Measurements from ENCODE around the gene SRM.
"Not testable (repeated sequence)": the region's sequence is repeated elsewhere in the genome, so short reads cannot be mapped to it uniquely, and the experiment has no call there.

Gene SRM

DNA sequence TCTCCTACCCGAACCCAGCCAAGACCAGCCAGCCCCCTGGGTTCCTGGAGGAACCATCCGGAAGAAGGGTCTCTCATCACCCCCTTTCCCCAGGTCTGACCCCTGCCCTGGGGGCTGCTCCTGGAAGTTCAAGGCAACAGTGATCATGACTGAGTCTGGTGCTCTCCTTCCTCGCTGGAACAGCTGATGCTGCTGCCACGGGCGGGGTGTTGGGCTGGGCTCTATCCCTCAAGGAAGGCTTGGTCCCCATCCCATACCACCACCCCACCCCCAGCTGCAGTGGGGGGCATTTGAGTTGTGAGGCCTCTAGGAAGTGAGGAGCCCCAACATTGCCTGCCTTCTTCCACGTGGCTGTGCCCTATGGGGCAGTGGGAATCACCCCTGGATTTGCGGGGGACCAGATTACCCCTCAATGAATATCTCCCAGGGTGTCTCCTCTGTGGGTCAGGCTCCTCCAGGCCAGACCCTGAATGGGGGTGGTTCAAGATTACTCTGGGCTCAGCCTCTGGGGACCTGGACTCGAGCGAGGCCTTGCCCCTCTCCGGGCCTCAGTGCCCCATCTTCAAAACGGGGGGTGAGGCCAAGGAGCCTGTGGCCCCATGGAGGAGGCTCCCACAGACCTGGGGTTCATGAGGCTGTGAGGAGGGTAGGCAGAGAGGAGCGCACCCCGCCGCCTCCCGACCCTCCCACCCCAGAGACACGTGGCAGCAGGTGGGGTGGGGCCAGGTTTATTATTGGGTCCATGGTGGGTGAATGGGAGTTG lies 15.6 kb downstream of the SRM start:
- DNase-seq: no peak

- DNase-seq: no peak
These were observed 16.6 kb downstream of the SRM start for GRCh38 chr1:11042995-11043874.

- DNase-seq: no peak
These were observed 17.8 kb downstream of the SRM start for GRCh38 chr1:11042065-11042464.

DNA sequence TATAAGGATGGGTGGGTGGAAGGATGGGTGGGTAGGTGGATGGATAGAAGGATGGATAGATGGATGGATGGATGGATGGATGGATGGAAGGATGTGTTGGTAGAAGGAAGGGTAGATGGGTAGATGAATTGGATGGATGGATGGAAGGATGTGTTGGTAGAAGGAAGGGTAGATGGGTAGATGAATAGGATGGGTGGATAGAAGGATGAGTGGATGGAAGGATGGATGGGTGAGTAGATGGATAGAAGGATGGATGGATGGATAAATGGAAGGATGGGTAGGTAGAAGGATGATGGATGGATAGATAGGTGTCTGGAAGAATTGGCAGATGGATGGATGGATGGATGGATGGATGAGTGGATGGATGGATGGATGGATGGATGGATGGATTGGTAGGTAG lies 18.8 kb downstream of the SRM start:
- no peak for DNase-seq

GRCh38 chr1:11040105-11040429 lies 19.8 kb downstream of the SRM start:
- not testable (repeated sequence) for DNase-seq

- DNase-seq: no peak
These were observed 20.3 kb downstream of the SRM start for GRCh38 chr1:11039351-11040104.

GRCh38 chr1:11037740-11038182 lies 22.1 kb downstream of the SRM start:
- DNase-seq: peak; percentile 93

- not testable (repeated sequence) for DNase-seq
These were observed 22.6 kb downstream of the SRM start for GRCh38 chr1:11037019-11037739.

GRCh38 chr1:11031624-11032262 lies 28.1 kb downstream of the SRM start:
- no peak for DNase-seq

DNA sequence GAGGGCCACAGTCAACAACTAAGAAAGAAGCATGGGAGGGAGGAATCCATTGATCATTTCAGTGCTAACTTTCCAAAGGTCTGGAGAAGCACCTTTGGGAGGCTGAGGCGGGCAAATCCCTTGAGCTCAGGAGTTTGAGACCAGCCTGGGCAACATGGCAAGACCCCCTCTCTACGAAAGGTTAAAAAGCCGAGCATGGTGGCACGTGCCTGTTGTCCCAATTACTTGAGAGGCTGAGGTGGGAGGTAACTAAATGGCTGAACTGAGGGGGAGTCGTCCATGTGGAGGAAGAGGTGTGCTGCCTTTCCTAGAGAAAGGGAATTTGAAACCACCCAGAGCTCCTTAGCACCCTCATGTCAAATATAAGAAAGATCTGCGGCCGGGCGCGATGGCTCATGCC lies 29.0 kb downstream of the SRM start:
- no peak for DNase-seq

DNA sequence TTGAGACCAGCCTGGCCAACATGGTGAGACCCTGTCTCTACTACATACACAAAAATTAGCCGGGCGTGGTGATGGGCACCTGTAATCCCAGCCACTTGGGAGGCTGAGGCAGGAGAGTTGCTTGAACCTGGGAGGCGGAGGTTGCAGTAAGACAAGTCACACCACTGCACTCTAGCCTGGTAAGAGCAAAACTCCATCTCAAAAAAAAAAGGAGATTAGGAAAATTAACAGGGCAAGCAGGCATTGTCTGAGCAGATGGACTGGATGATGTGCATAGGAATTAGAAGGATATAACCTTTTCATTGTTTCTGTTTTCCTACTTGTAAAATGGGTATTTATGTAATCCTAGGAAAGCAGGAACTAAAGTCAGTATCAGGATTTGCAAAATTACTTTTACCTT lies 31.8 kb downstream of the SRM start:
- no peak for DNase-seq

GRCh38 chr1:11027316-11027715 lies 32.5 kb downstream of the SRM start:
- no peak for DNase-seq

GRCh38 chr1:11026903-11027302 lies 32.9 kb downstream of the SRM start:
- no peak for DNase-seq

DNA sequence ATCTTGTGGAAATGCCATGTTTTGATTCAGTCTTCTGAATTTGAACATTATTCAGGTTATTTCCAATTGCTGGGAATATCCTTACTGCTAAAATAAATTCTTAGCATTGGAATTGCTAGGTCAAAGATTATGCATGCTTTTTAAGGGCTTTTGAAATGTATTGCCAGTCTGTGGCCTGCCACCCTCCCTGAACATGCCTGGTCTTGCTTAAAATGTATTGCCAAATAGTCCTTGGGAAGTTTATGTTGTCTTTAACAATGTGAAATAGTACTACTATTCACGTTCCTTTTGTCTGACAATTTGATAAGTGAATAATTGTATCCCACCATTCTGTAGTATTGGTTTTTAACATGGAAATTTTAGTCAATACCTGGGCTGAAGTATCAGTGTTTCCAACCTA lies 33.8 kb downstream of the SRM start:
- no peak for DNase-seq

GRCh38 chr1:11025618-11026017 lies 34.2 kb downstream of the SRM start:
- no peak for DNase-seq

- no peak for DNase-seq
These were observed 35.0 kb downstream of the SRM start for GRCh38 chr1:11024874-11025203.

GRCh38 chr1:11024154-11024873 lies 35.5 kb downstream of the SRM start:
- DNase-seq: no peak

- no peak for DNase-seq
These were observed 36.6 kb downstream of the SRM start for GRCh38 chr1:11023201-11023600.

GRCh38 chr1:11019971-11020370 lies 39.8 kb downstream of the SRM start:
- no peak for DNase-seq

GRCh38 chr1:11019358-11019757 lies 40.5 kb downstream of the SRM start:
- not testable (repeated sequence) for DNase-seq

DNA sequence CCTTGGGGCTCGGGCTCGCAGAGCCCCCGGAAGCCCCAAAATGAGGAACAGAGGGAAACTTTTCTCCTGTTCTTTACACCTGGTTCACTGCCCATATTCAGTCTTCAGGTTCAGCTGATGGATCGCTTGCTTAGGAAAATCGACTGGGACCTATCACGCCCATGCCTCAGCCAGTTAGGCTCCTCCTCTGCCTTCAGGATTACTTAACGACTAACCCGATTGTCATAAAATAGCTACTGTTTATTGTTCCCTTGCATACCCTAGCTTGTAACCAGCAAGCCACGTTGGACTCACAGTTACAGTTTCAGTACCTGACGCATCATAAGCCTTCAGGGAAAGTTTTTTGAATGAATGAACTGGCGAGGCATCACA lies 46.7 kb downstream of the SRM start:
- DNase-seq: no peak

Data from hematopoietic multipotent progenitor cell treated with erythropoietin and hydrocortisone succinate and interleukin-3 and kit ligand, for 4 days (in vitro differentiated cells).